C4-2B (cell line): ENCODE measurements around the gene AHSG.

Experiments used
- CTCF ChIP-seq: fragments of 450-650 bp; conservative IDR thresholded peaks from 2 replicates; pipeline ENCODE4 v1.5.1; 2017; ENCODE audit warnings: mild to moderate bottlenecking
- ZFX ChIP-seq: fragments of 450-650 bp; IDR thresholded peaks from 2 replicates; pipeline ENCODE4 v1.6.1; 2017

- no peak for TF ChIP-seq CTCF
- no peak for TF ChIP-seq ZFX
Observed at GRCh38 chr3:186593862-186594261, 19.0 kb upstream of the AHSG start.
